ENCODE data around the gene RIGI. TPM values are rescaled to one million over a fixed set of nuclear protein-coding genes. Genes with fewer than 3 reads are reported as not detected.

The RIGI gene
- 10 to 100 TPM in 1 of 4 donors, 1 to 10 TPM in 3; 3.5 to 12.2 (median 4.7) TPM for polyA plus RNA-seq
- long read RNA-seq, donor 1, partial matches to known transcripts = 8 of 8 reads
- long read RNA-seq, donor 1, other reads (novel, unspliced or antisense) = 0 of 8 reads
- long read RNA-seq, donor 2, full-length matches to known transcripts = 1 of 1 reads
- long read RNA-seq, donor 2, partial matches to known transcripts = 0 of 1 reads
- long read RNA-seq, donor 2, other reads (novel, unspliced or antisense) = 0 of 1 reads
- long read RNA-seq, donor 3 = 0 reads
- long read RNA-seq, donor 4 = 0 reads
- long read RNA-seq, donor 5 = 0 reads
- long read RNA-seq, donor 6 = 0 reads
- long read RNA-seq, donor 7 = 0 reads
- long read RNA-seq, donor 8 = 0 reads
- long read RNA-seq, donor 9 = 0 reads
- long read RNA-seq, donor 10, full-length matches to known transcripts = 2 of 2 reads
- long read RNA-seq, donor 10, partial matches to known transcripts = 0 of 2 reads
- long read RNA-seq, donor 10, other reads (novel, unspliced or antisense) = 0 of 2 reads

GRCh38 chr9:32526041-32526706, at the start of gene RIGI:
TSS of gene RIGI (minus strand) at chr9:32526196. CDS start at chr9:32526166, 30 bp downstream.
- H3K27me3 ChIP-seq (ENCODE audit: control insufficient read depth in 3 of 3, insufficient read depth in 3 of 3, low read length in 3 of 3) = no peaks in the 10 kb centered on the region
- peak within 1 kb of the TSS; percentile 54 to 71 (median 61) for H3K4me3 ChIP-seq (ENCODE audit: low read depth in 1 of 3, low read length in 3 of 3)
- no peak for FAIRE-seq
- peak within 1 kb of the TSS; percentile 64 to 88 (median 83) for H3K27ac ChIP-seq (ENCODE audit: low read depth in 1 of 3, low read length in 2 of 3)
- H3K9me3 ChIP-seq (ENCODE audit: control insufficient read depth in 2 of 2, insufficient read depth in 1 of 2, low read depth in 1 of 2, low read length in 1 of 2) = no peaks in the 10 kb centered on the region
- H3K4me1 ChIP-seq (ENCODE audit: control insufficient read depth in 3 of 3, insufficient read depth in 2 of 3, low read depth in 1 of 3, low read length in 2 of 3) = peaks cover 8 to 12% (median 10%) of the 10 kb centered on the region in 3 donors
- WGBS, 3 donors = 0% methylated on average over 37 of the region's 37 CpGs
- H3K36me3 ChIP-seq (ENCODE audit: control insufficient read depth in 3 of 3, insufficient read depth in 2 of 3, low read depth in 1 of 3, low read length in 3 of 3) = peaks cover 0 to 3% (median 0%) of the 10 kb centered on the region in 3 donors
- DNase-seq = peak; percentile 93 to 96

GRCh38 chr9:32574858-32575257, 48.9 kb upstream of the RIGI start:
- FAIRE-seq = no peak
- Histone ChIP-seq H3K27ac (ENCODE audit: low read depth in 1 of 3, low read length in 2 of 3) (no peak overlapping the region), H3K9me3 (ENCODE audit: control insufficient read depth in 2 of 2, insufficient read depth in 1 of 2, low read depth in 1 of 2, low read length in 1 of 2) (no peaks in the 10 kb centered on the region), H3K4me3 (ENCODE audit: low read depth in 1 of 3, low read length in 3 of 3) (no peak overlapping the region), H3K4me1 (ENCODE audit: control insufficient read depth in 3 of 3, insufficient read depth in 2 of 3, low read depth in 1 of 3, low read length in 2 of 3) (peaks cover 0 to 5% (median 0%) of the 10 kb centered on the region in 3 donors), H3K36me3 (ENCODE audit: control insufficient read depth in 3 of 3, insufficient read depth in 2 of 3, low read depth in 1 of 3, low read length in 3 of 3) (peaks cover 0 to 4% (median 0%) of the 10 kb centered on the region in 3 donors), H3K27me3 (ENCODE audit: control insufficient read depth in 3 of 3, insufficient read depth in 3 of 3, low read length in 3 of 3) (peaks cover 0 to 4% (median 0%) of the 10 kb centered on the region in 3 donors)
- WGBS, 3 donors = 19 to 68% (median 22%) methylated on average over 1 of the region's 1 CpG
- no peak for DNase-seq

GRCh38 chr9:32573821-32574220, 47.8 kb upstream of the RIGI start:
- no peak overlapping the region for H3K4me3 ChIP-seq (ENCODE audit: low read depth in 1 of 3, low read length in 3 of 3)

GRCh38 chr9:32572900-32573523, 47.0 kb upstream of the RIGI start, which contains the start of gene NDUFB6:
TSS of gene NDUFB6 (minus strand) at chr9:32573159. CDS start at chr9:32573060, 99 bp downstream.
- DNase-seq (peak; percentile 96 to 99), FAIRE-seq (no peak)
- Histone ChIP-seq H3K9me3 (ENCODE audit: control insufficient read depth in 2 of 2, insufficient read depth in 1 of 2, low read depth in 1 of 2, low read length in 1 of 2) (no peaks in the 10 kb centered on the region), H3K27me3 (ENCODE audit: control insufficient read depth in 3 of 3, insufficient read depth in 3 of 3, low read length in 3 of 3) (no peaks in the 10 kb centered on the region), H3K27ac (ENCODE audit: low read depth in 1 of 3, low read length in 2 of 3) (peak within 1 kb of the TSS; percentile 78 to 99 (median 96)), H3K36me3 (ENCODE audit: control insufficient read depth in 3 of 3, insufficient read depth in 2 of 3, low read depth in 1 of 3, low read length in 3 of 3) (peaks cover 0 to 12% (median 0%) of the 10 kb centered on the region in 3 donors), H3K4me3 (ENCODE audit: low read depth in 1 of 3, low read length in 3 of 3) (peak within 1 kb of the TSS; percentile 76 to 97 (median 88)), H3K4me1 (ENCODE audit: control insufficient read depth in 3 of 3, insufficient read depth in 2 of 3, low read depth in 1 of 3, low read length in 2 of 3) (peaks cover 0 to 5% (median 0%) of the 10 kb centered on the region in 3 donors)
- 0% methylated on average over 36 of the region's 36 CpGs for WGBS, 3 donors

More at GRCh38 chr9:32573821-32574220, 47.8 kb upstream of the RIGI start:
- no peak overlapping the region for H3K27ac ChIP-seq (ENCODE audit: low read depth in 1 of 3, low read length in 2 of 3)
- H3K36me3 ChIP-seq (ENCODE audit: control insufficient read depth in 3 of 3, insufficient read depth in 2 of 3, low read depth in 1 of 3, low read length in 3 of 3) = peaks cover 0 to 11% (median 0%) of the 10 kb centered on the region in 3 donors
- H3K4me1 ChIP-seq (ENCODE audit: control insufficient read depth in 3 of 3, insufficient read depth in 2 of 3, low read depth in 1 of 3, low read length in 2 of 3) = peaks cover 0 to 5% (median 0%) of the 10 kb centered on the region in 3 donors
- peaks cover 0 to 3% (median 0%) of the 10 kb centered on the region in 3 donors for H3K27me3 ChIP-seq (ENCODE audit: control insufficient read depth in 3 of 3, insufficient read depth in 3 of 3, low read length in 3 of 3)
- H3K9me3 ChIP-seq (ENCODE audit: control insufficient read depth in 2 of 2, insufficient read depth in 1 of 2, low read depth in 1 of 2, low read length in 1 of 2) = no peaks in the 10 kb centered on the region
- no peak for FAIRE-seq
- DNase-seq = no peak
- 86 to 88% (median 87%) methylated on average over 7 of the region's 7 CpGs for WGBS, 3 donors

GRCh38 chr9:32571969-32572899, 46.2 kb upstream of the RIGI start:
- H3K27ac ChIP-seq (ENCODE audit: low read depth in 1 of 3, low read length in 2 of 3) = peak overlapping the region; percentile 78 to 99 (median 96)
- FAIRE-seq = peak; percentile 57
- peaks cover 0 to 17% (median 0%) of the 10 kb centered on the region in 3 donors for H3K36me3 ChIP-seq (ENCODE audit: control insufficient read depth in 3 of 3, insufficient read depth in 2 of 3, low read depth in 1 of 3, low read length in 3 of 3)
- H3K9me3 ChIP-seq (ENCODE audit: control insufficient read depth in 2 of 2, insufficient read depth in 1 of 2, low read depth in 1 of 2, low read length in 1 of 2) = no peaks in the 10 kb centered on the region
- H3K4me3 ChIP-seq (ENCODE audit: low read depth in 1 of 3, low read length in 3 of 3) = peak overlapping the region; percentile 76 to 97 (median 88)
- 0 to 2% (median 1%) methylated on average over 17 of the region's 17 CpGs for WGBS, 3 donors
- peaks cover 0 to 5% (median 0%) of the 10 kb centered on the region in 3 donors for H3K4me1 ChIP-seq (ENCODE audit: control insufficient read depth in 3 of 3, insufficient read depth in 2 of 3, low read depth in 1 of 3, low read length in 2 of 3)
- H3K27me3 ChIP-seq (ENCODE audit: control insufficient read depth in 3 of 3, insufficient read depth in 3 of 3, low read length in 3 of 3) = no peaks in the 10 kb centered on the region
- peak; percentile 88 to 90 for DNase-seq

GRCh38 chr9:32570262-32570661, 44.3 kb upstream of the RIGI start:
- WGBS, 3 donors = 92 to 94% (median 92%) methylated on average over 4 of the region's 4 CpGs
- peaks cover 0 to 33% (median 4%) of the 10 kb centered on the region in 3 donors for H3K36me3 ChIP-seq (ENCODE audit: control insufficient read depth in 3 of 3, insufficient read depth in 2 of 3, low read depth in 1 of 3, low read length in 3 of 3)
- no peaks in the 10 kb centered on the region for H3K27me3 ChIP-seq (ENCODE audit: control insufficient read depth in 3 of 3, insufficient read depth in 3 of 3, low read length in 3 of 3)
- no peaks in the 10 kb centered on the region for H3K9me3 ChIP-seq (ENCODE audit: control insufficient read depth in 2 of 2, insufficient read depth in 1 of 2, low read depth in 1 of 2, low read length in 1 of 2)
- no peak for FAIRE-seq
- H3K4me1 ChIP-seq (ENCODE audit: control insufficient read depth in 3 of 3, insufficient read depth in 2 of 3, low read depth in 1 of 3, low read length in 2 of 3) = peaks cover 0 to 7% (median 0%) of the 10 kb centered on the region in 3 donors
- H3K4me3 ChIP-seq (ENCODE audit: low read depth in 1 of 3, low read length in 3 of 3) = no peak overlapping the region
- no peak overlapping the region for H3K27ac ChIP-seq (ENCODE audit: low read depth in 1 of 3, low read length in 2 of 3)
- DNase-seq = no peak

GRCh38 chr9:32566770-32567169, 40.8 kb upstream of the RIGI start:
- WGBS, 3 donors = 96 to 97% (median 97%) methylated on average over 25 to 26 of the region's 26 CpGs
- Histone ChIP-seq H3K27me3 (ENCODE audit: control insufficient read depth in 3 of 3, insufficient read depth in 3 of 3, low read length in 3 of 3) (no peaks in the 10 kb centered on the region), H3K4me3 (ENCODE audit: low read depth in 1 of 3, low read length in 3 of 3) (no peak overlapping the region), H3K27ac (ENCODE audit: low read depth in 1 of 3, low read length in 2 of 3) (no peak overlapping the region), H3K9me3 (ENCODE audit: control insufficient read depth in 2 of 2, insufficient read depth in 1 of 2, low read depth in 1 of 2, low read length in 1 of 2) (no peaks in the 10 kb centered on the region), H3K36me3 (ENCODE audit: control insufficient read depth in 3 of 3, insufficient read depth in 2 of 3, low read depth in 1 of 3, low read length in 3 of 3) (peaks cover 2 to 38% (median 4%) of the 10 kb centered on the region in 3 donors), H3K4me1 (ENCODE audit: control insufficient read depth in 3 of 3, insufficient read depth in 2 of 3, low read depth in 1 of 3, low read length in 2 of 3) (peaks cover 0 to 10% (median 0%) of the 10 kb centered on the region in 3 donors)
- FAIRE-seq (no peak), DNase-seq (no peak)

All from small intestine (tissue), 16 donors.